ENCODE results near the gene MVB12B.

GRCh38 chr9:126423916-126424185 is 97.2 kb downstream of the MVB12B start:
- no peak for TF ChIP-seq POLR2A (IDR thresholded peaks at IDR 0.05)
- no peak for TF ChIP-seq CTCF (IDR thresholded peaks at IDR 0.05)
